Mesendoderm (in vitro differentiated cells): ENCODE data around the gene CADPS2.
"Not testable (repeated sequence)": the region's sequence is repeated elsewhere in the genome, so short reads cannot be mapped to it uniquely, and the experiment has no call there.

ENCODE experiments used
- DNase-seq: peaks from one replicate; pipeline ENCODE4 v3.0.0; 2013
- H2AK5ac ChIP-seq: 2 replicates; pipeline ENCODE4 v1.6.1; 2013; ENCODE audit warnings: low read length, inconsistent platforms
- H2BK120ac ChIP-seq: 2 replicates; pipeline ENCODE4 v1.6.1; 2013; ENCODE audit warnings: low read depth, mild to moderate bottlenecking, low read length, moderate library complexity, mixed read lengths
- H2BK15ac ChIP-seq: replicated peaks from 2 replicates; pipeline ENCODE4 v1.6.1; 2013; ENCODE audit warnings: low read depth, mild to moderate bottlenecking, moderate library complexity
- H2BK5ac ChIP-seq: 2 replicates; pipeline ENCODE4 v1.6.1; 2013; ENCODE audit warnings: low read length, inconsistent platforms
- H3K18ac ChIP-seq: 2 replicates; pipeline ENCODE4 v1.6.1; 2013; ENCODE audit warnings: mild to moderate bottlenecking, low read length, mixed read lengths
- H3K23ac ChIP-seq: one replicate; pipeline ENCODE4 v1.6.1; 2013; ENCODE audit warnings: low read length
- H3K27ac ChIP-seq: 2 replicates; pipeline ENCODE4 v1.5.1; 2013; ENCODE audit warnings: low read depth, mild to moderate bottlenecking, inconsistent platforms, low read length, moderate library complexity
- H3K27me3 ChIP-seq: 2 replicates; pipeline ENCODE4 v1.6.1; 2013; ENCODE audit warnings: low read length, control low read depth, mild to moderate bottlenecking, inconsistent platforms; ENCODE audit not compliant: insufficient read depth, poor library complexity
- H3K36me3 ChIP-seq: 2 replicates; pipeline ENCODE4 v1.6.1; 2013; ENCODE audit warnings: low read length, inconsistent platforms; ENCODE audit not compliant: control insufficient read depth, insufficient read depth
- H3K4ac ChIP-seq: one replicate; pipeline ENCODE4 v1.6.1; 2013; ENCODE audit warnings: low read depth, mild to moderate bottlenecking, low read length, moderate library complexity
- H3K4me1 ChIP-seq: 2 replicates; pipeline ENCODE4 v1.6.1; 2013; ENCODE audit warnings: low read depth, low read length, inconsistent platforms; ENCODE audit not compliant: control insufficient read depth
- H3K4me2 ChIP-seq: 2 replicates; pipeline ENCODE4 v1.6.1; 2013; ENCODE audit warnings: low read length
- H3K4me3 ChIP-seq: 2 replicates; pipeline ENCODE4 v1.5.1; 2013; ENCODE audit warnings: mild to moderate bottlenecking, low read length
- H3K56ac ChIP-seq: one replicate; pipeline ENCODE4 v1.6.1; 2013; ENCODE audit warnings: low read length
- H3K79me1 ChIP-seq: 2 replicates; pipeline ENCODE4 v1.6.1; 2013; ENCODE audit warnings: low read length, inconsistent platforms
- H3K79me2 ChIP-seq: 2 replicates; pipeline ENCODE4 v1.6.1; 2013; ENCODE audit warnings: mild to moderate bottlenecking, low read length; ENCODE audit not compliant: control insufficient read depth, insufficient read depth
- H3K9ac ChIP-seq: 2 replicates; pipeline ENCODE4 v1.6.1; 2013; ENCODE audit warnings: low read length, inconsistent platforms
- H4K5ac ChIP-seq: one replicate; pipeline ENCODE4 v1.6.1; 2013; ENCODE audit warnings: low read length
- H4K8ac ChIP-seq: one replicate; pipeline ENCODE4 v1.6.1; 2013; ENCODE audit warnings: low read depth, mild to moderate bottlenecking, control low read depth, low read length, moderate library complexity
- WGBS: extraction: QIAGEN DNeasy Blood & Tissue Kit; methylation state at CpG from one replicate; pipeline ENCODE4 v1.1.7; 2013; ENCODE audit warnings: low lambda C conversion rate, missing lambda C conversion rate; ENCODE audit not compliant: insufficient coverage; ENCODE audit errors: extremely low coverage; 5-methylcytosine and 5-hydroxymethylcytosine counted together

The CADPS2 gene

DNA sequence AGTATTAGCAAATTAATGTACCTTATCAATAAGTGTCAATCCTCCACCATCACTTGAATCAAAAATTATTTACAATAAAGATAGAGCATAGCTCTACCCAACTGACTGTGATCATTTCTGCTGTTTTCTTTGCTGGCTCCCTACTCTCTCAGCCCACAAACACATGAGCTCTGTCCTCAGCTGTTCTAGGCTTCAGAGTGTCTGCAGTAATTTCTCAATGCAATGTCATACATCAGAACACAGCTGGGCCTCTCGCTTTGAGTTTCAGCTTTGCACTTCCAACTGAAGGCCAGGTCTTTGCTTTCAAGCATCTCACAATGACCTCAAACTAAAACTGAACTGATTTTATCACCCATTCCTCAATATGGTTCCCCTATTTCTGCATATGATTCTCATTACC, 243.0 kb downstream of the CADPS2 start:
- Histone ChIP-seq H4K5ac (no peak overlapping the region), H3K27ac (no peak overlapping the region), H2BK15ac (no peak overlapping the region), H2AK5ac (no peak overlapping the region), H2BK120ac (no peak overlapping the region), H3K36me3 (no peaks in the 10 kb centered on the region), H3K56ac (no peak overlapping the region), H3K4me3 (no peak overlapping the region), H3K79me1 (no peaks in the 10 kb centered on the region), H3K23ac (no peak overlapping the region), H3K9ac (no peak overlapping the region), H3K79me2 (no peaks in the 10 kb centered on the region), H3K27me3 (no peaks in the 10 kb centered on the region), H2BK5ac (no peak overlapping the region), H4K8ac (no peak overlapping the region), H3K4me1 (no peaks in the 10 kb centered on the region), H3K4me2 (no peak overlapping the region), H3K4ac (no peak overlapping the region), H3K18ac (no peak overlapping the region)
- DNase-seq: no peak
- no CpG with 5 or more reads among the region's 1 CpG for WGBS

DNA sequence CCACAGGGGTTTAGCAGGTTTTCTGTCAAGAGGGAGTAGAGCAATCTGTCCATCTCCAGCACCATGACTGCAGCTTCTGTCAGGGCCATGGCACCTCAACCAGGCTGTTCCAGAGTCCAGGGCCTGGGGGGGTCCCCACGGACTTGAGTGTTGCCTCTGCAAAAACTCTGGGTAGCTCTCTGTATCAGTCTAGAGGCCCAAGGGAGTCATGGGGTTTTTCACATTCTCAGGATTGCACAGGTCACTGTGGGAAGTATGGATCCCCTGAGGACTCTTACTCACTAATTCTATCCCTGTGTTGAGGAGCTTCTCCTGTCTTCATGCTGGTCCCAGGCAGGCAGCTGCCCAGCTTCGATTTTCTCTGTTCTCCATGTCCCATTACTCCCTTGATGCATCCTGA, 247.8 kb downstream of the CADPS2 start:
- no peaks in the 10 kb centered on the region for H3K79me2 ChIP-seq
- H3K36me3 ChIP-seq: no peaks in the 10 kb centered on the region
- H3K18ac ChIP-seq: no peak overlapping the region
- H3K79me1 ChIP-seq: no peaks in the 10 kb centered on the region
- H2BK5ac ChIP-seq: no peak overlapping the region
- H3K4me1 ChIP-seq: no peaks in the 10 kb centered on the region
- H3K4me3 ChIP-seq: no peak overlapping the region
- H3K9ac ChIP-seq: no peak overlapping the region
- no peak for DNase-seq
- no peak overlapping the region for H4K8ac ChIP-seq
- no peaks in the 10 kb centered on the region for H3K27me3 ChIP-seq
- H2BK120ac ChIP-seq: no peak overlapping the region
- no peak overlapping the region for H3K4ac ChIP-seq
- no CpG with 5 or more reads among the region's 2 CpGs for WGBS
- no peak overlapping the region for H3K23ac ChIP-seq
- H3K27ac ChIP-seq: no peak overlapping the region
- H2BK15ac ChIP-seq: no peak overlapping the region
- H2AK5ac ChIP-seq: no peak overlapping the region
- no peak overlapping the region for H4K5ac ChIP-seq
- H3K56ac ChIP-seq: no peak overlapping the region
- H3K4me2 ChIP-seq: no peak overlapping the region

GRCh38 chr7:122637784-122638183, 248.5 kb downstream of the CADPS2 start:
- Histone ChIP-seq H3K4ac (no peak overlapping the region), H3K9ac (no peak overlapping the region), H4K8ac (no peak overlapping the region), H2BK120ac (no peak overlapping the region), H2BK15ac (no peak overlapping the region), H3K27me3 (no peaks in the 10 kb centered on the region), H4K5ac (no peak overlapping the region), H3K27ac (no peak overlapping the region), H3K56ac (no peak overlapping the region), H3K79me1 (no peaks in the 10 kb centered on the region), H3K4me1 (no peaks in the 10 kb centered on the region), H3K18ac (no peak overlapping the region), H3K4me3 (no peak overlapping the region), H3K36me3 (no peaks in the 10 kb centered on the region), H2BK5ac (no peak overlapping the region), H3K4me2 (no peak overlapping the region), H2AK5ac (no peak overlapping the region), H3K79me2 (no peaks in the 10 kb centered on the region), H3K23ac (no peak overlapping the region)
- WGBS: no CpG with 5 or more reads among the region's 2 CpGs
- DNase-seq: no peak

- not testable (repeated sequence) for H3K18ac ChIP-seq, H3K9ac ChIP-seq, H3K23ac ChIP-seq, DNase-seq, H2AK5ac ChIP-seq, H3K27ac ChIP-seq, H3K4me3 ChIP-seq, H3K27me3 ChIP-seq, H3K4me2 ChIP-seq, H3K4me1 ChIP-seq, H2BK15ac ChIP-seq, H2BK120ac ChIP-seq, H3K36me3 ChIP-seq, H3K56ac ChIP-seq, H3K79me2 ChIP-seq, H2BK5ac ChIP-seq, H4K8ac ChIP-seq, H3K4ac ChIP-seq, H4K5ac ChIP-seq, H3K79me1 ChIP-seq
- WGBS: no CpG with 5 or more reads among the region's 2 CpGs
Observed at GRCh38 chr7:122635481-122635880, 250.8 kb downstream of the CADPS2 start.

DNA sequence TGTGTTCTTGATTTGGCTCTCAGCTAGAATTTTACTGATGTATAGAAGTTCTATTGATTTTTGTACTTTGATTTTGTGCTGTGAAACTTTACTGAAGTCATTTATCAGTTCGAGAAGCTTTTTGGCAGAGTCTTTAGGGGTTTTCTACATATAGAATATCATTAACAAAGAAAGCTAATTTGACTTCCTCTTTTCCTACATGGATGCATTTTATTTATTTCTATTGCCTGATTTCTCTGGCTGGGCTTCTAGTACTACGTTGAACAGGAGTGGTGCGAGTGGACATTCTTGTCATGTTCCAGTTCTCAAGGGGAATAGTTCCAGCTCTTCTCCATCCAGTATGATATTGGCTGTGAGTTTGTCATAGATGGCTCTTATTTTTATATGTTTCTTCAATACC, 252.8 kb downstream of the CADPS2 start:
- Histone ChIP-seq H3K4me3 (no peak overlapping the region), H2BK120ac (no peak overlapping the region), H3K36me3 (no peaks in the 10 kb centered on the region), H4K5ac (no peak overlapping the region), H3K4me2 (no peak overlapping the region), H2BK5ac (no peak overlapping the region), H4K8ac (no peak overlapping the region), H3K4me1 (no peaks in the 10 kb centered on the region), H3K23ac (no peak overlapping the region), H3K18ac (no peak overlapping the region), H3K27me3 (no peaks in the 10 kb centered on the region), H3K4ac (no peak overlapping the region), H2BK15ac (no peak overlapping the region), H3K56ac (no peak overlapping the region), H3K9ac (no peak overlapping the region), H2AK5ac (no peak overlapping the region), H3K79me2 (no peaks in the 10 kb centered on the region), H3K79me1 (no peaks in the 10 kb centered on the region), H3K27ac (no peak overlapping the region)
- DNase-seq: no peak
- WGBS: no CpG with 5 or more reads among the region's 3 CpGs

DNA sequence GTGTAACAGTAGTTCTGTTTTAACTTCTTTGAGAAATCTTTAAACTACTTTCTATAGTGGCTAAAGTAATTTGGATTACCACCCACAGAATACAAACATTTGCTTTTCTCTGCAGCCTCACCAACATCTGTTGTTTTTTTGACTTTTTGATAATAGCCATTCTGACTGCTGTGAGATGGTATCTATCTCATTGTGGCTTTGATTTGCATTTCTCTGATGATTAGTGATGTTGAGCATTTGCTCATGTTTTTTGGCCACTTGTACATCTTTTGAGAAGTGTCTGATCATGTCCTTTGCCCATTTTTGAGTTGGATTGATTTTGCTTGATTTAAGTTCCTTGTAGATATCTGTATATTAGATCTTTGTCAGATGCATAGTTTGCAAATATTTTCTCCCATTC, 254.0 kb downstream of the CADPS2 start:
- H2BK5ac ChIP-seq: no peak overlapping the region
- no peak overlapping the region for H4K8ac ChIP-seq
- no peak overlapping the region for H3K4me2 ChIP-seq
- H3K27ac ChIP-seq: no peak overlapping the region
- no peak overlapping the region for H3K23ac ChIP-seq
- H3K36me3 ChIP-seq: no peaks in the 10 kb centered on the region
- H3K79me1 ChIP-seq: no peaks in the 10 kb centered on the region
- H3K56ac ChIP-seq: no peak overlapping the region
- no peak overlapping the region for H2AK5ac ChIP-seq
- no peaks in the 10 kb centered on the region for H3K79me2 ChIP-seq
- H3K4me1 ChIP-seq: no peaks in the 10 kb centered on the region
- no peak overlapping the region for H4K5ac ChIP-seq
- H3K18ac ChIP-seq: no peak overlapping the region
- no peak overlapping the region for H3K4me3 ChIP-seq
- H3K9ac ChIP-seq: no peak overlapping the region
- no peak for DNase-seq
- H3K4ac ChIP-seq: no peak overlapping the region
- H2BK15ac ChIP-seq: no peak overlapping the region
- no peaks in the 10 kb centered on the region for H3K27me3 ChIP-seq
- H2BK120ac ChIP-seq: no peak overlapping the region
